Kidney glomerular epithelial cell (primary cell): ENCODE results near the gene SIGMAR1.

Experiments used
- DNase-seq: peaks from one replicate; lab custom pipeline; 2025; lab: John Stamatoyannopoulos, UW

The SIGMAR1 gene

GRCh38 chr9:34603610-34604231 lies 33.9 kb downstream of the SIGMAR1 start:
- peak; percentile 48 for DNase-seq

DNA sequence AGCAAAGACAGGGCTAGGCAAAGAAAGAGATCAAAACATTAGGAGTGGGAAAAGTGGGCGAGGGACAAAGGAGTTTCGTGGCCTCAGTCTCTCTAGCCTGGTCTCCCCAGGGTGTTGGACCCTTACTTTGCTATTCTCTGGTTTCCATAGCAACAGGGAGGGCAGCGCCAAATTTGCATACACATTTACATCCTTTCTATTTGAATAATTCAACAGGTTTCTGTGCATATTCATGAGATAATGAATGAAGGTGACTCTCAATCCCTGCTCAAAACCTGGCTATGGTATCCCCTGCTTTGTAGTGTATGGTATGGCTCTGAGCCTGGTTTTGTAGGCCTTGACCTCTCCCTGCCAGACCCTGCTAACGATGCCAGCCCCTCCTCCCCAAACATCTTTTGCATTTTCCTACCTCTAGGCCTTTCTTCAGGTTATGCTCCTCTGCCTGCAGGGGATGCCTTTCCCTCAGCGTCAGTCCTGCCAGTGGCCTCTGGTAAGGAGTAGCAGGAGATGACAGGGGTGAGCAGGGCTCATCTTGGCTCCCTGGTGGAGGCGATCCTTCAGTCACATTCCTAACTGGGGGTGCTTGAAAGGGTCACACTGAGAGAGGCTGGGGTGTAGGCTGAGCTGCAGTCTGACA lies 35.5 kb downstream of the SIGMAR1 start:
- DNase-seq = no peak

DNA sequence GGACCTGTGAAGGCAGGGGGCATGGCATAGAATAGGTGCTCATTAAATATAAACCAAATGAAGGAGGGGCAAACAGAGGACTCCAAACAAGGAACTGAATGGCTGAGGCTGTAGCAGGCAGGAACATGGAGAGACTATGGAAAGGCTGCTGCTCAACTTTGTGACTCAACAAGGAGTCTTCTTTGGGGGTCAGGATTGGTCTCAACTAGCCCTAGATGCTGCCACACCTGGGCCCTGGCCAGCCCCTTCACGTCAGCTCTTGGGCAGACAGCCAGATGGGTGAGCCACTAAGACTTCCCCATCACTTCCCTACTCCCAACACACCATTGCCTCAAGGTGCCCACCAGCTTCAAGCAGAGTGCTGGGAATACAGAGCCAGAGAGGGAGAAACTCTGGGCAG lies 36.7 kb downstream of the SIGMAR1 start:
- DNase-seq = no peak

GRCh38 chr9:34599546-34599945 lies 38.0 kb downstream of the SIGMAR1 start:
- no peak for DNase-seq

- no peak for DNase-seq
Measured at GRCh38 chr9:34594177-34594576, 43.4 kb downstream of the SIGMAR1 start.

DNA sequence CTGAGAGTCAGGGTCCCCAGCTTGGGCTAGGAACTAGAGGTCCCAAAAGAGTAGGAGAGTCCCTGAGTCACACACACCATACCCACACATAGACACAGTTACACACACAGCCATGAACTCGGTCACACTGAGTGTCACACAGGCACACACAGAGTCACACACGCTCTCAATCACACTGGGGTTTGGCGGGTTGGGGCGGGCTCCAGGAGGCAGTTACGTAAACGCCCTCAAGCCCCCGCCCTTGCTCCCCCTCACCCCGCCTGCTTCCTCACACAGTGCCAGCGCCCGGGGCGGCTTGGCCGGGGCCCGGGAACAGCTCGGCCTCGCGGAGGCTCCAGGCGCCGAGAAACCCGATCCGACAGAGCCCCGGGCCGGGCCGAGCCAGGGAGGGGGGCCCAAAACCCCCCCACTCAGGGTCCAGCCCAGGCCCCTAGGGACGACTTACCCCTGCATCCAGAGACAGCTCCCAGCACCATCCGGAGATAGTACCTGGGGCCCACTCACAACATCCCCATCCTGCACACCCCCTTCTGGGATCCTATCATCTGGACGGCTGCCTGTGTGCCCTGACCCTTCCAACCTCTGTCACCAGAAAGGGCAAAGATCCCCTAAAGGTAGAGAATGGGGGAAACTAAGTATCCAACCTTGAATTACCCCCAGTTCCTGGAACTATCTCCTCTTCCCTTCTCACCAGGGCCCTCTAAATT lies 44.5 kb downstream of the SIGMAR1 start:
- no peak for DNase-seq

DNA sequence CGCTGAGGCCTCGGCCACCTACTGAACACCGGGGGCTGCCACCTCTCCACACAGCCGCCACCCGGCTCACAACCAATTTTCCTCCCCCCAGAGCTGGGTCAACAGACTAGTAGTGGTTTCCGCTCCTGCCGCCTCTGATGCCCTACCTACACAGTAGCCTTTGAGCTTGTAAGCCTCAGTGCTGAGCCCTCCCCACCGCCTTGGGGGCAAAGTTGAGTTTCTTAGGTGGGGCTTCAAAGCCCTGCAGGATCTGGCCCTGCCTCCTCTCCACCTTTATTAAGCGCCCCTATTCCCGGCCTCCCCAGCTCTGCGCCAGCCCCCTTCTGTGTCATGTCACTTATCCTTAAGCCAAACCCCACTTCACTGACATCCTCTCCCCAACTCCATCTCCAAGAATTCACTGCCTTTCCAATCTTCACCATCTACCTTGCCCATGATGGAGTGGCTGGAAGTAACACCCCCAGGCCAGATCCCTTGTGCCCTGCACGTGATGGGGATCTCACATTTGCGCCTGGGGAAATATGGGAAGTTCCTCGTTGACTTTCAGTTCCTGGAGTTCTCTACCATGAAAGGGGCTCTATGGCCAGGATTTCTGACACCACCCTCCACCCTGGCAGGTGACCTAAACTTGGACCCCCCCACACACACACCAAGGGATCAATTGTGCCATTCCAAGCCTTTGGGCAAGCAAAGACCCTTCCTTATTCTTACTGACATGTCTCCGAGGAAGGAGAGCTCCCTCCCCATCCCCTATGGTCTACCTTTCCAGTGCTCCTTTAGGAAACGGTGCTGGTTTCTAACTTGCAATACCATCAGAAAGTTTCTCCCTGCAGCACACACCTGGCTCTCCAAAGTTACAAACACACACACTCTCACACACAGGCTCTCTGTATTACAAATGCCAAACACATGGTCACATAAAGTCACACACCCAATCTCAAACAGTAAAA lies 45.4 kb downstream of the SIGMAR1 start:
- DNase-seq = no peak

DNA sequence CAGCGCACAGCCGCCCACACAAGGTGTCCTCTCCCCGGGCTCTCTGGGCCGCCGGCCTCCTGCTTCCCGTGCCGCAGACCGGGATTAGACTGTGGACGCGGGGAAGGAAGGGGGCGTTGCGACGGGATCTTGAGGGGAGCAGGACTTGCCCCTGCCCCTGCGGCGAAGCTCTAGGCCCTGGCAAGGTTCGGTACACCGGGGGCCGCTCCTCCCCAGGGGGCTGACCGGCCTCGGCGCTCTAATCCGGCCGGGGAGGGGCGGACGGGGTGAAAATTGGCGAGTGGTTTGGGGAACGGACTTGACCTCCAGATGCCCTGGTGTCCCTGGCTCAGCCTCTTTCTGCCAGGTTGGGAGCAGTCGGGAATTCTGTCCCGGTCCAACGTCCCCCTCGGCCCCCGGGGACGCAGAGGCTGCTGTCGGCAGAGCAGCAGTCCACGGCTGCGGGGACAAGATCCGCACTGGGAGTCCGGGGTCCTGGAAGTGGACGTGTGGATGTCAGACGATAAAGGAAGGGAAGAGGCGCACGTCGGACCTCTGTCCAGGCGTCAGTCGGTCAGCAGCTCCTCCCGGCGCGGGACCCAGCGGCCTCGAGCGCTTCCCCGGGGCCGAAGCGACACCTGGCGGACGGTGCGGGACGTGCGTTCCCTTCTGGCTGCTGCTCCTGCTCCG lies 46.2 kb downstream of the SIGMAR1 start:
- DNase-seq = peak; percentile 35

DNA sequence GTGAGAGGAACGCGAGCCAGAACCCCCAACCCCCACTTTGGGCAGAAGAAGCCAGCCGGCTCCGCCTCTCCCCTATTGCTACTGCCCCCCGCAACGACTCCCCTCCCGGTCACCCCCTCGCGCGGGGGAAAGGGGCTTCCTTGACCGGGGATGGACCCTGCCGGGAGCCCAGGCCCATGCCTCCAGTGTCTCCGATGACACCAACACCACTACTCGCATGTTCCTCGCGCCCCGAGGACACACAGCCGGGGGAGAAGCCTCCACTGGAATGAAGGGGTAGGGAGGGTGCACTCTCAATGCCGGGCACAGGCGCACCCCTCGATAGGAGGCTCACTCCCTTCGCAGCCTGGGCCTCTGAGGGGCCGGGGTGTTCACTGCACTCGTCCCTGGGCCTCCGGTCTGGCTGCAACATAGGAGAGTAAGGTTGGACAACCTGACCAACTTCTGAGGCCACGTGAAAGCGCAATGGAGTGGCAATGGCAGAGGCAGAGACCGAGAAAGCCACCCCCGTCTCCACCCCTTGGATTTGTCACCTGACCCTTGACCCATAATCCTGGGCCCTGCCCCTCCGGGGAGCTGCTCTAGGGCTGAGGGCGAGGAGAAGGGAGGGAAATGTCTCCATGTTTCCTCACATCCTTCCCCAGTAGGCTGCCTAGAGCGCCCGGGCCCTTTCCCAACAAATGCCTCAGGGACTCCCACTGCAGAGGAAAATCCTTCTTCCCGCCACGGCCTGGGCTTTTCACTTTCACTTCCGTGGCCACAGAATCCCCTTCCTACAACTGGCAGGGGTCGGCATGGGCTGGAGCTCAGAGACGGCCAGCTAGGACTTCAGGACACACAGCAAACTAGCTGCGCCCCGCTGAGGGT lies 47.0 kb downstream of the SIGMAR1 start:
- no peak for DNase-seq

- no peak for DNase-seq
Measured at GRCh38 chr9:34589636-34590380, 47.8 kb downstream of the SIGMAR1 start, which contains the start of gene CNTFR. Gene CNTFR (minus strand): TSS chr9:34589724. CDS start chr9:34568981, 20,743 bp downstream.

DNA sequence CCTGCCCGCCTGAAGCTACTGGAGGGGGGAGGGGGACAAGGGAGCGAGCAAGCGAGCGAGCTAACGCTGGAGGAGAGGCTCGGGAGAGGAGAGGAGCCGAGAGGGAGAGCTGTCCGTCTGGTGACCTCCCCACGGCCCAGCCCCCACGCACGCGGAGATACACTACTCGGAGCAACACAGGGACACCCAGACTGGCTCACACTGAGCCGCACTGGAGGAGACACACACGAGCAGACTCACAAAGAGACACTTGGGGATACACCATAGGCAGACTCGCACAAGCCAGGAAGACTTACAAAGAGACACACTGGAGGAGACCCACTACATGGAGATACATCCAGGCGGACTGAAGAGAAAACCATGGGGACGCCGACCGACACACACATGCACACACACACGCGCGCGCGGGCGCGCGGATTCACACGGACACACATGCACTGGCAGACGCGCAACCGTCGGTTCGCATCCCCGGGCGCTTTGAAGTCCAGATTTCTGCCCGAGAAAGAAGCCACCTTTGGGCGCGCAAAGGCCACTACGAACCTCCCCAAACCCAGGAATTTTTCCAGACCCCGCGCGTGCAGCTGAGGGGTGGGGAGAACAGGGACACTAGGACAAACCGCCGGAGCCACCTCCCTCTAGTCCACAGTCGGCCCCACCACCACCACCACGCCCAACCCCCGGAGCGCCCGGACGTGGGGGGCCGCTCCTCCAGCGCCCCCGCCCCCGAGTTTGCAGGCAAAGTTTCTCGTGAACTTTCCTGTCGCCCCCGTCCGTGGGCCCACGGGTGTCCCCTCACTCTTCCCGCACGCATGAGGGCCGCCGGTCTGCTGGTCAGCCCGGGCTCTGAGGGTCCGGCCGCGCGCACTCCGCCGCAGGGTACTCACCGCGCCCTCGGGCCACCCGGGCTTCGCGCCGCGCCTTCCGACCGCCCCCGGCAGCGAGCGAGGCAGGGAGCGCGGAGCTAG lies 48.6 kb downstream of the SIGMAR1 start:
- DNase-seq = no peak

GRCh38 chr9:34587271-34587670 lies 50.3 kb downstream of the SIGMAR1 start:
- DNase-seq = no peak

- no peak for DNase-seq
Measured at GRCh38 chr9:34585946-34586669, 51.5 kb downstream of the SIGMAR1 start.

- no peak for DNase-seq
Measured at GRCh38 chr9:34584970-34585369, 52.6 kb downstream of the SIGMAR1 start.
